K562 (cell line): Measurements from ENCODE around the gene DESI2. TPM values are rescaled to one million over a fixed set of nuclear protein-coding genes. Genes with fewer than 3 reads are reported as not detected.

Experiments used
- ATAC-seq: fragments of 200-7000 bp; cut with Tn5 transposase; 3 replicates; pipeline ENCODE4 v1.9.1; 2020; ENCODE audit warnings: moderate library complexity
- BruUV-seq: library from RNA; stranded (reverse); fragments of 400-500 nt; replicated peaks from 2 replicates; lab custom pipeline; 2021; lab: Mats Ljungman, UMichigan
- CTCF ChIA-PET: fragments of 300-600 bp; formaldehyde crosslinking; extraction: SDS; loops from one replicate; lab custom pipeline; 2021; ENCODE audit warnings: low intra/inter-chr PET ratio; lab: Yijun Ruan, JAX
- POLR2A ChIA-PET: fragments of 300-600, 350-650 bp; sonication (Branson Sonifier 250); formaldehyde crosslinking; extraction: SDS; loops from one replicate; lab custom pipeline; 2021; ENCODE audit warnings: antibody characterized with exemption, inconsistent platforms; lab: Yijun Ruan, JAX
- DNase-seq, 4 experiments: peaks; one replicate each; pipeline versions ENCODE4 v3.0.0 to v3.0.0-alpha.2; 2011 to 2018; ENCODE audit warnings: low spot score in 3 of 4, mixed read lengths in 3 of 4; ENCODE audit errors: extremely low read depth in 1 of 4
- FAIRE-seq: peaks from 2 replicates; lab custom pipeline; 2011; peaks lifted over from hg19 to GRCh38; lab: Jason Lieb, UNC
- H2AFZ ChIP-seq: 2 replicates; pipeline ENCODE4 v1.6.0; 2011; ENCODE audit warnings: low read depth, low read length, control low read depth, inconsistent platforms
- H3K27ac ChIP-seq: fragments of 200-600 bp; 3 replicates; pipeline ENCODE4 v1.8.0; 2011; ENCODE audit warnings: low read depth, mild to moderate bottlenecking, control low read depth, inconsistent platforms, low read length, moderate library complexity, mixed read lengths; ENCODE audit errors: extremely low read depth
- H3K27me3 ChIP-seq, 2 experiments: fragments of 300-600 bp in 1 of 2; 2 replicates in 1 of 2; 3 replicates in 1 of 2; pipeline versions ENCODE4 v1.6.0 to v1.8.0; 2011; ENCODE audit warnings: inconsistent platforms in 2 of 2, low read length in 2 of 2, mild to moderate bottlenecking in 1 of 2, mixed read lengths in 1 of 2, moderate library complexity in 1 of 2; ENCODE audit not compliant: control insufficient read depth in 2 of 2, insufficient read depth in 2 of 2
- H3K36me3 ChIP-seq: fragments of 300-600 bp; 3 replicates; pipeline ENCODE4 v1.8.0; 2011; ENCODE audit warnings: mild to moderate bottlenecking, low read length, inconsistent platforms; ENCODE audit not compliant: control insufficient read depth, insufficient read depth
- H3K4me1 ChIP-seq, 2 experiments: fragments of 200-600 bp in 1 of 2; replicated peaks in 1 of 2; 2 replicates in 1 of 2; 3 replicates in 1 of 2; pipeline versions ENCODE4 v1.5.1 to v1.8.0; 2011; ENCODE audit warnings: inconsistent platforms in 2 of 2, low read length in 2 of 2, mild to moderate bottlenecking in 1 of 2, mixed read lengths in 1 of 2, moderate library complexity in 1 of 2; ENCODE audit not compliant: control insufficient read depth in 2 of 2, insufficient read depth in 2 of 2
- H3K4me2 ChIP-seq: 2 replicates; pipeline ENCODE4 v1.6.1; 2011; ENCODE audit warnings: low read length, control low read depth, inconsistent platforms, mixed read lengths; ENCODE audit not compliant: insufficient read depth
- H3K4me3 ChIP-seq: fragments of 200-600 bp; sonication (generic), shearing (Covaris generic); 2 replicates; pipeline ENCODE4 v1.5.1; 2016; ENCODE audit warnings: control low read depth, inconsistent platforms
- H3K79me2 ChIP-seq: fragments of 200-600 bp; 3 replicates; pipeline ENCODE4 v1.8.0; 2011; ENCODE audit warnings: low read length, inconsistent platforms; ENCODE audit not compliant: control insufficient read depth, insufficient read depth
- H3K9ac ChIP-seq, 2 experiments: 2 replicates each; pipeline versions ENCODE4 v1.6.0 to v1.6.1; 2011; ENCODE audit warnings: low read depth in 2 of 2, low read length in 2 of 2, control low read depth in 1 of 2, inconsistent platforms in 1 of 2, mild to moderate bottlenecking in 1 of 2, mixed read lengths in 1 of 2; ENCODE audit not compliant: insufficient read depth in 1 of 2
- H3K9me1 ChIP-seq: one replicate; pipeline ENCODE4 v1.6.0; 2011; ENCODE audit warnings: inconsistent platforms, mild to moderate bottlenecking, low read length, moderate library complexity; ENCODE audit not compliant: control insufficient read depth, insufficient read depth
- H3K9me3 ChIP-seq: replicated peaks from 2 replicates; pipeline ENCODE4 v1.5.1; 2011; ENCODE audit warnings: low read depth, low read length, inconsistent platforms; ENCODE audit not compliant: control insufficient read depth, insufficient read depth
- H4K20me1 ChIP-seq: replicated peaks from 2 replicates; pipeline ENCODE4 v1.6.1; 2011; ENCODE audit warnings: low read length, inconsistent platforms, mixed read lengths; ENCODE audit not compliant: control insufficient read depth, insufficient read depth
- L3MBTL2 ChIP-seq: fragments of 450-650 bp; IDR thresholded peaks from 2 replicates; pipeline ENCODE4 v1.6.1; 2016; ENCODE audit warnings: mild to moderate bottlenecking, moderate library complexity
- MAFG ChIP-seq: fragments of 450-650 bp; conservative IDR thresholded peaks from 2 replicates; pipeline ENCODE4 v1.6.1; 2016; ENCODE audit warnings: missing genetic modification characterization, missing compliant biosample characterization
- NCOA1 ChIP-seq: fragments of 450-650 bp; IDR thresholded peaks from 2 replicates; pipeline ENCODE4 v1.6.1; 2016; ENCODE audit warnings: low read depth
- NFIC ChIP-seq: fragments of 450-650 bp; IDR thresholded peaks from 2 replicates; pipeline ENCODE4 v1.6.1; 2017; ENCODE audit warnings: mild to moderate bottlenecking, inconsistent platforms
- PRMT5 ChIP-seq: sonication (generic); formaldehyde crosslinking; IDR thresholded peaks from 2 replicates; pipeline ENCODE4 v1.5.0; 2020; ENCODE audit warnings: missing genetic modification reagents
- SMARCC2 ChIP-seq: fragments of 450-650 bp; IDR thresholded peaks from 2 replicates; pipeline ENCODE4 v1.6.1; 2017; ENCODE audit warnings: antibody characterized with exemption, moderate library complexity, mild to moderate bottlenecking, low read depth
- TCF7 ChIP-seq: sonication (generic); IDR thresholded peaks from 2 replicates; pipeline ENCODE4 v1.6.1; 2016; ENCODE audit warnings: antibody characterized with exemption, borderline replicate concordance
- ZNF239 ChIP-seq: fragments of 250-450 bp; sonication (Bioruptor Pico); IDR thresholded peaks from 2 replicates; pipeline ENCODE4 v1.4.0; 2020; ENCODE audit warnings: mild to moderate bottlenecking
- ZNF280A ChIP-seq: fragments of 450-650 bp; IDR thresholded peaks from 2 replicates; pipeline ENCODE4 v1.6.1; 2018; ENCODE audit warnings: mild to moderate bottlenecking, low read depth; ENCODE audit not compliant: partially characterized antibody
- WGBS: fragments of 100-300 bp; shearing (Covaris generic); methylation state at CpG from one replicate; pipeline ENCODE4 v1.1.6; 2016; ENCODE audit warnings: low coverage, mixed read lengths; ENCODE audit not compliant: insufficient coverage; ENCODE audit errors: missing lambda C conversion rate; 5-methylcytosine and 5-hydroxymethylcytosine counted together
- in situ Hi-C: fragments of 300-500 bp; cut with MboI; formaldehyde crosslinking; loops from 4 replicates; pipeline ENCODE4 v1.15.0; 2018; ENCODE audit warnings: inconsistent platforms, mixed read lengths
- intact Hi-C: fragments of 100-400 bp; cut with micrococcal nuclease; formaldehyde crosslinking; loops from 2 replicates; pipeline ENCODE4 v1.14.2; 2022
- polyA plus RNA-seq, 8 experiments: library from polyadenylated mRNA; depleted of rRNA in 4 of 8; stranded (reverse) in 5 of 8; unstranded in 3 of 8; fragments of >200 nt; fragmentation: Nextera tagmentation in 2 of 8; fragmentation: Illumina TruSeq in 1 of 8; extraction: Ambion mirVana in 2 of 8; extraction: Trizol in 1 of 8; gene quantifications; 2 replicates each; pipeline versions ENCODE4 v1.2.1 to v1.2.3, GENCODE V29; 2011 to 2014; ENCODE audit warnings: inconsistent platforms in 1 of 8, missing spikeins in 1 of 8
- total RNA-seq, 7 experiments: library from RNA; depleted of rRNA in 6 of 7; stranded (reverse); fragments of >200 nt in 6 of 7; fragmentation: Illumina TruSeq in 2 of 7; extraction: Trizol in 2 of 7; gene quantifications; 2 replicates each; pipeline versions ENCODE4 v1.2.1 to v1.2.3, GENCODE V29; 2011 to 2021; ENCODE audit warnings: low replicate concordance in 1 of 7
- TF ChIP-seq, protein P1 (sequence below): fragments of 250-450 bp; sonication (Bioruptor Pico); IDR thresholded peaks from 2 replicates; pipeline ENCODE4 v1.4.0; 2020
- TF ChIP-seq, protein P2 (sequence below), 2 experiments: fragments of 450-650 bp; conservative IDR thresholded peaks; 2 replicates each; pipeline ENCODE4 v1.6.1; 2017; ENCODE audit warnings: mild to moderate bottlenecking in 2 of 2, moderate library complexity in 2 of 2

DESI2 gene
- total and polyA plus RNA-seq, 9 of the 15 experiments (the other 6 are each of a cell fraction or from before 2014, with no cell fraction given), result 17.4 to 59.4 (median 38.4) TPM

GRCh38 chr1:244727871-244728474 is 75.0 kb downstream of the DESI2 start:
- ChIA-PET CTCF (no interaction called here), POLR2A (interaction anchor here (0.6 to 0.8 kb wide), 2 partner anchors 23 to 123 kb away, joined by 4 to 5 read pairs; no protein-coding TSS in a partner anchor)
- peaks cover 40 to 80% of the 10 kb centered on the region in 2 experiments; a peak in 4 of 5 replicates for H3K27me3 ChIP-seq
- no peaks in the 10 kb centered on the region for H3K36me3 ChIP-seq
- no peaks in the 10 kb centered on the region for H4K20me1 ChIP-seq
- no peaks in the 10 kb centered on the region for H3K9me1 ChIP-seq
- H2AFZ ChIP-seq, result no peak overlapping the region
- peak; percentile 60 for FAIRE-seq
- ATAC-seq, result peak; percentile 41; the same call in 1 of the 3 replicates
- in situ Hi-C loops (no loop called here), intact Hi-C loops (no loop called here)
- peak in 1 of 4 experiments; percentile 4 for DNase-seq
- H3K79me2 ChIP-seq, result no peaks in the 10 kb centered on the region
- H3K9ac ChIP-seq, result no peak overlapping the region
- H3K4me1 ChIP-seq, result peaks cover 0 to 4% of the 10 kb centered on the region in 2 experiments; a peak in 1 of 5 replicates
- H3K4me3 ChIP-seq, result no peak overlapping the region
- no peak overlapping the region for H3K27ac ChIP-seq
- H3K4me2 ChIP-seq, result no peak overlapping the region
- WGBS, result 8% methylated on average over 11 of the region's 11 CpGs
- no TSS peak for BruUV-seq
- H3K9me3 ChIP-seq, result no peaks in the 10 kb centered on the region
- TF ChIP-seq, protein P1, sequence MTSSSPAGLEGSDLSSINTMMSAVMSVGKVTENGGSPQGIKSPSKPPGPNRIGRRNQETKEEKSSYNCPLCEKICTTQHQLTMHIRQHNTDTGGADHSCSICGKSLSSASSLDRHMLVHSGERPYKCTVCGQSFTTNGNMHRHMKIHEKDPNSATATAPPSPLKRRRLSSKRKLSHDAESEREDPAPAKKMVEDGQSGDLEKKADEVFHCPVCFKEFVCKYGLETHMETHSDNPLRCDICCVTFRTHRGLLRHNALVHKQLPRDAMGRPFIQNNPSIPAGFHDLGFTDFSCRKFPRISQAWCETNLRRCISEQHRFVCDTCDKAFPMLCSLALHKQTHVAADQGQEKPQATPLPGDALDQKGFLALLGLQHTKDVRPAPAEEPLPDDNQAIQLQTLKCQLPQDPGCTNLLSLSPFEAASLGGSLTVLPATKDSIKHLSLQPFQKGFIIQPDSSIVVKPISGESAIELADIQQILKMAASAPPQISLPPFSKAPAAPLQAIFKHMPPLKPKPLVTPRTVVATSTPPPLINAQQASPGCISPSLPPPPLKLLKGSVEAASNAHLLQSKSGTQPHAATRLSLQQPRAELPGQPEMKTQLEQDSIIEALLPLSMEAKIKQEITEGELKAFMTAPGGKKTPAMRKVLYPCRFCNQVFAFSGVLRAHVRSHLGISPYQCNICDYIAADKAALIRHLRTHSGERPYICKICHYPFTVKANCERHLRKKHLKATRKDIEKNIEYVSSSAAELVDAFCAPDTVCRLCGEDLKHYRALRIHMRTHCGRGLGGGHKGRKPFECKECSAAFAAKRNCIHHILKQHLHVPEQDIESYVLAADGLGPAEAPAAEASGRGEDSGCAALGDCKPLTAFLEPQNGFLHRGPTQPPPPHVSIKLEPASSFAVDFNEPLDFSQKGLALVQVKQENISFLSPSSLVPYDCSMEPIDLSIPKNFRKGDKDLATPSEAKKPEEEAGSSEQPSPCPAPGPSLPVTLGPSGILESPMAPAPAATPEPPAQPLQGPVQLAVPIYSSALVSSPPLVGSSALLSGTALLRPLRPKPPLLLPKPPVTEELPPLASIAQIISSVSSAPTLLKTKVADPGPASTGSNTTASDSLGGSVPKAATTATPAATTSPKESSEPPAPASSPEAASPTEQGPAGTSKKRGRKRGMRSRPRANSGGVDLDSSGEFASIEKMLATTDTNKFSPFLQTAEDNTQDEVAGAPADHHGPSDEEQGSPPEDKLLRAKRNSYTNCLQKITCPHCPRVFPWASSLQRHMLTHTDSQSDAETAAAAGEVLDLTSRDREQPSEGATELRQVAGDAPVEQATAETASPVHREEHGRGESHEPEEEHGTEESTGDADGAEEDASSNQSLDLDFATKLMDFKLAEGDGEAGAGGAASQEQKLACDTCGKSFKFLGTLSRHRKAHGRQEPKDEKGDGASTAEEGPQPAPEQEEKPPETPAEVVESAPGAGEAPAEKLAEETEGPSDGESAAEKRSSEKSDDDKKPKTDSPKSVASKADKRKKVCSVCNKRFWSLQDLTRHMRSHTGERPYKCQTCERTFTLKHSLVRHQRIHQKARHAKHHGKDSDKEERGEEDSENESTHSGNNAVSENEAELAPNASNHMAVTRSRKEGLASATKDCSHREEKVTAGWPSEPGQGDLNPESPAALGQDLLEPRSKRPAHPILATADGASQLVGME (CRISPR knock-in tag), result no peak
- TF ChIP-seq SMARCC2, result no peak
- TF ChIP-seq ZNF280A, result no peak
- TF ChIP-seq ZNF239 (CRISPR knock-in tag), result no peak
- TF ChIP-seq PRMT5, result no peak
- TF ChIP-seq MAFG (tag), result no peak
- no peak for TF ChIP-seq L3MBTL2
- no peak for TF ChIP-seq NCOA1
- TF ChIP-seq TCF7, result no peak
- no peak for TF ChIP-seq NFIC
- TF ChIP-seq, protein P2, sequence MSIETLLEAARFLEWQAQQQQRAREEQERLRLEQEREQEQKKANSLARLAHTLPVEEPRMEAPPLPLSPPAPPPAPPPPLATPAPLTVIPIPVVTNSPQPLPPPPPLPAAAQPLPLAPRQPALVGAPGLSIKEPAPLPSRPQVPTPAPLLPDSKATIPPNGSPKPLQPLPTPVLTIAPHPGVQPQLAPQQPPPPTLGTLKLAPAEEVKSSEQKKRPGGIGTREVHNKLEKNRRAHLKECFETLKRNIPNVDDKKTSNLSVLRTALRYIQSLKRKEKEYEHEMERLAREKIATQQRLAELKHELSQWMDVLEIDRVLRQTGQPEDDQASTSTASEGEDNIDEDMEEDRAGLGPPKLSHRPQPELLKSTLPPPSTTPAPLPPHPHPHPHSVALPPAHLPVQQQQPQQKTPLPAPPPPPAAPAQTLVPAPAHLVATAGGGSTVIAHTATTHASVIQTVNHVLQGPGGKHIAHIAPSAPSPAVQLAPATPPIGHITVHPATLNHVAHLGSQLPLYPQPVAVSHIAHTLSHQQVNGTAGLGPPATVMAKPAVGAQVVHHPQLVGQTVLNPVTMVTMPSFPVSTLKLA (conservative IDR thresholded peaks at IDR 0.05), result no peak
